Measurements from ENCODE around the gene ING2.

The ING2 gene

DNA sequence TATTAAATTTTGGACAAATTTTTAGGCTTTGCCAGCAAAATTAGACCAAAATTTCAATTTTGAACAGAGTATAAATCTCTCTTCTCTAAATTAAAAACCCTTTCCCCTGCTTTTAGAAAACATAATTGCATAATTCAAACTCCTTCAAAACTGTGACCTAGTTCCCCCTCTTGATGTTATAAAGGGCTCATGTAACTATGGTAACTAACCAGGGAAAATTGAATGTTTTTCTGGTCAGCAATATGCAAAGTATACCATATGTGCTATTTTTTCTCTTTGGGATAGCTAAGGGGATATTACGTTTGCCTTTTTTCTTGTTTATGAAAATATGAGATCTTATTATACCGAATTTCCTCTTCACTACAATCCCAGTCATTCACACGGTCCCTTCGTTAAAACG, 5.1 kb upstream of the ING2 start:
- no peak for DNase-seq (ENCODE audit: low spot score)

DNA sequence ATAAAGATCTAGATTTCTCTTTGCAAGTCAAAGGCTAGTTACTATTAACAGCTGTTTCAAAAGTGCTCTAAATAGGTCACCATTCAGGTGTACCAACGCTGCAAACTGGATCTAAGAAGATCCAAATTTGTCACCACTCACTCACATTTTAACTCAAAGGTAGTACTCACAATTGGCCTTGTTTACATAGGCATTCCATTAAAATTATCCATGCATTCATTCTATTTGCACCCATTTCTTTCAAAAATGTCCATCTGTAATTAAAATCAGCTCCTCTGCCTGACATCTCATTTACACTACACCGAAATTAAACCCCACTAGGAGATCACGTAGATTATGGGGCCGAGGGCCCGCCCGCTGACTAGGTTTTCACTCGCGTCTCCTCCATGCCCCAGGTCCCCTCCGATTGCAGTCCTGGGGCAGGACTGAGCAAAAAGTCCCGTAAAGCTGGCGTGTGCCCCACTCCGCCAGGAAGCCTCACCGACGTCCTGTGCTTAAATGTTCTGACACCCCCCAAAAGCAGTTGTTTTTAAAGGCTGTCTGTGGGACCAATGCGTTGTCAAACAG, 1.3 kb upstream of the ING2 start:
- no peak for DNase-seq (ENCODE audit: low spot score)

DNA sequence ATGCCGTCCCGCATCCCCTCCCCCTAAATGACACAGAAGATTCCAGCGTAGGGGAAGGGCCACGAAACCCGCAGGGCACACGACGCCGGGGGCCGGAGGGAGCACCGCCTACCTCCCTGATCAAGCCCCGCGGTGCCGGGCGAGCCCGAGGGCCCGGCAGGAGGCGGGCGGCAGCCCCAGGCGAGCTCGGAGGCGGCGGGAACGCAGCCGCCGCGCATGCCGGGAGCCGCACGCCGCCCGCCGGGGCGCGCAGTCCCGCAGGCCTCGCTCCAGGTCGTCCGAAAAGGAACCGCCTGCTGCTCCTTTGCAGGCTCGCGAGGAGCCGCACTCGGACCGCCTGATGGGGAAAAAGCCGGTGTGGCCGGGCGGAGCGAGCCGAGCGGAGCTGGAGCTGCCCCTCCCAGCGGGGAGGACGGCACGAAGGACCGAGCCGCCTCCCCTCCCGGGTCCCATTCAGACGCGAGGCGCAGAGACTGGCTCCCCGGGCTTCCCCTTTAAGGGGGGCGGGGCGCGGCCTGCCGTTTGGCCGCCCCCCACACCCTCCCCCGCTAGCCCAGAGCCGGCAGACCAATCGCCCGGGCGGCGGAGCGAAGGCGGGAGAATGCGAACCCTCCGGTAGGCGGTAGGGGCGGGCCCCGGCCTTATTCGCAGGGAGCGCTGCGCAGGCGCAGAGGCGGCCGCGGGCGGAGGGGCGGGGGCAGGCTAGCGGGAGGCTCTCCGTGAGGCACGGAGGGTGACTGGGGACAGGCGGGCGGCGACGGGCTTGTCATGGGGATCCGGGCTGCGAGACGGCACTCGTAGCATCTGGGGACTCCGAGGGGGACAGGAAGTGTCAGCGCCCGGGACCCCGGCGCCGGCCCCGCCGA, 561 bp upstream of the ING2 start:
- peak; percentile 98 for DNase-seq (ENCODE audit: low spot score)

DNA sequence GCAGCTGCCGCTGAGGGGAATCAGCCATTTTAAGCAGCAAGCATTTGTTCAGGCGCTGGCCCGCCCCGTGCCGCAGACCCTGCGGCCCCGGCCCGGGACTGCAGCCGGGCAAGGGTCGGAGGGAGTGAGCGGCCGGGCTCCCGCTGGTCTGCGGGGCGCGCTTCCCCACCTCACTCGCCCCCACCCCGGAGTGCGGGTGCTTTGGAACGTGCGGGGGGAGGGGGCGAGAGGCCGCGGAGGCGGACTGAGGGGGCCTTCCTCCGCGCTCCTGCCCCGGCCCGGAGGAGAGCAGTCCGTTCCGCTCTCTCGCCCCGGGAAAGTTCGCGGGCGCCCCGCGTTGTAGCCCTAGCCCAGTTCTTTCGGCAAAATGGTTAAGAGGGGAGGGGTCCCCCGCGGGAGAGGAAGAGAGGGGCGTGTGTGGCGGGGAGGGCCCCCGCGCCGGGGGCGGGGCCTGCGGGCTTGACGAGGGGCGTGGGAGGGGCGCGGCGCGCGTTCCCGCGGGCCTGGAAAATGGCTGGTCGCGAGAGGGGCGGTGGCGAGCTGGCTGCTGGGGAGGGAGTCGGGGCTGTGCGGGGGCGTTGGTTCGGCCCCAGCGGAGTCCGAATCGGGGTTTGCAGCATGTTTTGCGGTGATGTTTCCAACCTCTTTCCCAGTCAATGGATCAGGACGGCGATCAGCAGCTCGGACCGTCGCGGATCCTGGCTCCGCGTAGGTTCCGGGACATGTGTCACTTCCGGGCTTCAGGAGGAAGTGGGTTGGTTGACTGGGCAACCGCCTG, 942 bp downstream of the ING2 start:
- peak; percentile 89 for DNase-seq (ENCODE audit: low spot score)

DNA sequence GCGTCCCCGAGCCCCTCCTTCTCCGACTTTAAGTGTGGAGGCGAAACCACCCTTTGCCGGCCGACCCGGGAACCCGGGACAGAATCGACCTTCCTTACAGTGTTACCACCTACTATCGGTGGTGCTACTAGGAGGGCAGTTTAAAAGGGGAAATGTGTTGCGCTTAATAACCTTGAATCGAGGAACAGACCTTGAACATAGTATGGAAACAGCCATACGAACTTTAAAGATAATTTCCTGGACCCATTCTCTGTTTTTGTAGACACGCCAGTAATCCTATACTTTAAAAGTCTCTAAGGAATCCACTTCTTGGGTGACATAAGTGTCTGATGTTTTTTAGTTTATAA, 1.5 kb downstream of the ING2 start:
- no peak for DNase-seq (ENCODE audit: low spot score)

DNA sequence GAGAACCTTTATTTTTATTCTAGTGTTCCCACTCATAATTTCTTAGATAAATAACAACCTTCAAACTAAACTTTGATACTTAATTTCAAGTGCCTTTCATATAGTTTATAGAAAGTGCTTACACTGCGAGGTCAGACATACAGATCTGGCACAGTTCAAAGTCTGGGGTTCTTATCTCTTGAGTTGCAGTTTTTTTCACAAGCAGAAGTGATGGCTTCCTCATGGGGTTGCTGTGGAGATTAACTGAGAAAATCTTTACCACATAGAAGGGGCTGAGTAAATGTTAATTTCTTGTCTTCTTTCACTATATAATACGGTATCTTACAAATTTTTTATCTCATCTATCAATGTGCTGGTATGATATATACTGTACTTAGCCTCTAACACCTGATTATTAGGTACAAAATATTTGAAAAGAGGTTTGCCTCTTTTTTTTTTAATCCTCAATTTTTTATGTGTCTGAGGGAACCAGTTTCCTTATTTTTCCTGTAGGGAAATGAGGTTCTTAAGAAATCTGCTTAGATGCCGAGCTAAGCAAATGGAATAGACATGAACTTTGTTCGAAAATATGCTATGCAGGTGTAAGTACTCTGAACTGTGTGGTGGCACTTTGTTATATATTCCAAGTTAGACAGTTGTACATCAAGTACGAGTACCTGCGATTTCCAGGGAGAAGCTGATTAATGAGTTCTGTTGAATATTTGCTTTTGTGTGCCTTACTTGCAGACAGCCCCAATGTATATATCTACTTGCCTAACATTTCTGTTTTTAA, 3.3 kb downstream of the ING2 start:
- no peak for DNase-seq (ENCODE audit: low spot score)

DNA sequence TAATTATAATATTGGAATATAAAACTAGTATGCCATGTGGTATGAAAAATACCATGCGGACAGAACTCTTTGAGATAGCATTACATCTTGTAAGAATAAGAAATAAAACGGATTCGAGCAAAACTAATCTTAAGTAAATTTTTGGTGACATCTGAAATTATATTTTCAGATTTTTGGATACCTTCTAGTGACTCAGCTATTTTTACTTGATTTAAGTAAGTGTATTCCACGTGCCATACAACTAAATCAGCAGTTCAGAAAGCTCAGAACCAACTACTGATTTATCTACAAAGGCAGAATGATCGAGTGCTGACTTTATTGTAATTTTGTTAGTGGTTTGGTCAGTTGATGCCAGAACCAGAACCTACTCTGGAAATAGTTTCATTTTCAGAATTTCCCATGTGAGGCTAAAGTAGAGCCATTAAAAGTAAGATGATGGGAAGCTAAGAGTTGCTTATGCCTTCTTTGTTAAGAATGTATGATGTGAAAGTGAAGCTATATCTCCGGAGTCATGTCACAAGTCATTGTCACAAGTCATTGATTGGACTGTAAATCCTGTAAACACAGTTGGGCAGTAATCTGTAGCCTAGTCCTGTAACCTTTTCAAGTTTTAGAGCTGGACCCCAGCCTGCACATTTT, 4.0 kb downstream of the ING2 start:
- DNase-seq (ENCODE audit: low spot score) = no peak

DNA sequence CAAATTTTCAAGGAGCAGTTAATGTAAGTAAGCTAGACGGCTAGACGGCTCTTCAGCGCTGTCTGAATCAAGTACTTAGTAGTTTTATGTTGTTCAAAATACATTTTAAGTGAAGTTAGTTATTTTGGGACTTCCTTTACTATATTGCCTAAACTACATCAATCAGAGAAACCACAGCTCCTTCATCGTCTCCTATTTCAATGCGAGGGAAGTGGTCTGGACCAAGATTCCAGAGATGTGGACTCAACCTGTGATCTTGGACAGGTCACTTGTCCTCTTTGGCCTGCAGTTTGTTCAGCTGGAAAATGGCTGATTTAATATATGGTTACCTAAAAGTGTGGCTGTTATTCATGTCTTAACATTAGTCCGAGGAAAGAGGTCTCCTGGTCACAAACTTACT, 10.6 kb downstream of the ING2 start:
- DNase-seq (ENCODE audit: low spot score) = no peak

DNA sequence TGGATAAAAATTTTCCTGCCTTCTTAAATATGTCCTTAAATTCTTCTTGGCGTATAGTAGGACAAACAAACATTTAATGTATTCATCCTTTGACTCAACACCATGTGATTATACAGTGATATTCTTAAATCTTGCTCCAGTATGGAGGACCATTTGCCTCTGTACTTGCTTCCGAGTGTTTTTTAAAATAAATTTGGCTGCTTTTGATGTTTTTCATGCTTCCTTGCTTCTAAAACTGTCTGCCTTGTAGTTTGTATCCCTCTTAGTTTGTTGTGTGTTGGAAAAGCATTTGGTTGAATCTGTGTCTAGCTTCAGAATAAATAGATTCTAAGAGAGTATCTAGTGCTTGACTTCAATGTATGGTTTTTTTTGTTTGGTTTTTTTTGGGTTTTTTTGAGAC, 12.3 kb downstream of the ING2 start:
- no peak for DNase-seq (ENCODE audit: low spot score)

DNA sequence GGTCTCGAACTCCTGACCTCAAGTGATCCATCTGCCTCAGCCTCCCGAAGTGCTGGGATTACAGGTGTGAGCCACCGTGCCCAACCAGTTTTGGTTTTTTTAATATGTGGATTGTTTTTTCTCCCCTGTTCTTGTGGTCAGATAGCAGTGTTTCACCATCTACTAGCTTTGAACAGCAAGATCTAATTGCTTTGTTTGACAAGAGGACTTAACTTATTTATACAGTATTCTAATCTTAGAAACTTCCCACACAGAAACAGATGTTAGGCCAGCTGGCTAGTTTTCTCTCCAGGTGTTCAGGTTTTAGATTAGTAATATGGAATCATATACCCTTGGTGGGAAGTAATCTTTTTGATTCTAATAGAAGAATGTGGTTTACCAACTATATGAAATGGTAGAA, 12.9 kb downstream of the ING2 start:
- no peak for DNase-seq (ENCODE audit: low spot score)

DNA sequence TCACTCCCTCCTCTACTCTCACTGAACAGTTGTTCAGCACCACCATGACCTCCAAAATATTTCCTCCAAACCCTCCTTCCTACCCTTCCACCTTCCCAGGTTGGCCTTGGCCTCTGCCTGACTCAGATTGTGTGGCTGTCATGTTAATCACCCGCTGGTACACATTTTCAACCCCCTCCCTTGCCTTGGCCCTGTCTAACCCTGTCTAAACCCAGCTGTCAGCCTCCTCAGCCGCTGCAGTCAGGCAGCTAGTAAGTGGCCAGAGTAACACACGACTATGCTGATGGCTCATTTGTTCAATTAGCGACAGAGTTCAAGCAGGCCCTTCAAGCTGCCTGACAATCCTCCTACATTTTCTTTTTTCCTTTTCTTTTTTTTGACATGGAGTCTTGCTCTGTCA, 18.0 kb downstream of the ING2 start:
- no peak for DNase-seq (ENCODE audit: low spot score)

DNA sequence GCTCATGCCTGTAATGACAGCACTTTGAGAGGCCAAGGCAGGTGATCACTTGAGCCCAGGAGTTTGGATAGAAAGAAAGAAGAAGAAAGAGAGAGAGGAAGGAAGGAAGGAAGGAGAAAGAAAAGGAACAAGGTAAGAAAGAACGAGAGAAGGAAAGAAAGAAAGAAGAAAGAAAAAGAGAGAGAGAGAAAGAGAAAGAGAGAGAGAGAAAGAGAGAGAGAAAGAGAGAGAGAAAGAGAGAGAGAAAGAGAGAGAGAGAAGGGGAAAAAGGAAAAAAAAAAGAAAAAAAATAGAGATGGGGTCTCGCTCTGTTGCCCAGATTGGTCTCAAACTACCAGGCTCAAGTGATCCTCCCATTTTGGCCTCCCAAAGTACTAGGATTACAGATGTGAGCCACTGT, 22.5 kb downstream of the ING2 start:
- no peak for DNase-seq (ENCODE audit: low spot score)

DNA sequence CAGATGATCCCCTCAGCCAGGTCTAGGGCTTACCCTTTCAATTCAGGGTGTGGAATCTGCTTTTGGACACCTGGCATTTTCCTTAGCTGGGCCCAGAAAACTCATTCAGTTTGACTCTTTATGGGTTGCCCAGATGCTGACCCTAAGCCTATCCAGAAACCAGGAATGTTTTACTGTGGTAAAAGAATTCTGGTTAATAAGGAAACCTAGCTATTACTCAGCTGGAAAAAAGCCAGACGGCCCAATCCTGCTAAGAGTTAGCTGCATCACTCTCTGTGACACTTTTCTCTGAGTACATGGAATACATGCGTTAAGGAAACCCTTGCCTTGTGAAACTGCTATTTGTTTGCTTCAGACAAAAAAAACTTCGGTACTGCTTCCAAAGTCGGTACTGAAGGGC, 28.0 kb downstream of the ING2 start:
- DNase-seq (ENCODE audit: low spot score) = peak; percentile 65

DNA sequence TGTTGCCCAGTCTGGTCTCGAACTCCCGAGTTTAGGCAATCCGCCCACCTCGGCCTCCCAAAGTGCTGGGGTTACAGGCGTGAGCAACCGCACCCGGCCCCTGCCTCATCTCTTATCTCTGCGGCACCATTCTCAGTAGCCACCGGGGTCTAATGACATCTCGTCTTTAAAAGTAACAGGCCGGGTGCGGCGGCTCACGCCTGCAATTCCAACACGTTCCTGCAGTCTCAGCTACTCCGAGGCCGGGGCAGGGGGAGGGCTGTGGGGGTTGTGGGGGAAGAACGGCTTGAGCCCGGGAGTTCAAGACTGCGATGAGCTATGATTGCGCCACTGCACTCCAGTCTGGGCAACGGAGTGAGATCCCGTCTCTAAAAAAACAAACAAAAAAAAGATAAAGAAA, 28.8 kb downstream of the ING2 start:
- DNase-seq (ENCODE audit: low spot score) = no peak

DNA sequence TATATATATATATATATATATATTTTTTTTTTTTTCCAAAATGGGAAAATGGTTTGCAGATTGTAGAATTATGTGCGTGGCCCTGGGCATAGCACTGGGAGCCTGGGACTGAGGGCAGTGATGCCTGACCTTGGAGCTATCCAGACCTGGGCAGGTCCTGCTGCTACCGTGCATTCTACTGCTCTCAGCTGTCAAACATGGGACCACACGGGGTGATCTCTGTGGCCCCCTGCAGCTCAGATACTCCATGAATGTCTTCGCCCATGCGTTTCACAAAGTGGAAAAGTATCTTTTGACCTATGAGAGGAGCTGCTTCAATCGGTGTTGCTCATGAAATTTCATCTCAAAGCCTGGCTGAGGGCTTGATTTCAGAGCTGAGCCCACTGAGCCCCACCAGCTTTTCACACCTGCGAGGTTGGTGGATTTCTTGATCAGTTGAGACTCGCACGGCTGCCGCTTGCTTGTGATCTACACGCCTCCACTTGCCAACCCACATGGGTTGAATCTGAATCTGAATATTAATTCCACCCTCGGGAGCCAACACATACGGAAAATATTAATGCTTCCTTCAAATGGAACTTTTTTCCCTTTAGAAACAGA, 35.7 kb downstream of the ING2 start:
- peak; percentile 3 for DNase-seq (ENCODE audit: low spot score)

DNA sequence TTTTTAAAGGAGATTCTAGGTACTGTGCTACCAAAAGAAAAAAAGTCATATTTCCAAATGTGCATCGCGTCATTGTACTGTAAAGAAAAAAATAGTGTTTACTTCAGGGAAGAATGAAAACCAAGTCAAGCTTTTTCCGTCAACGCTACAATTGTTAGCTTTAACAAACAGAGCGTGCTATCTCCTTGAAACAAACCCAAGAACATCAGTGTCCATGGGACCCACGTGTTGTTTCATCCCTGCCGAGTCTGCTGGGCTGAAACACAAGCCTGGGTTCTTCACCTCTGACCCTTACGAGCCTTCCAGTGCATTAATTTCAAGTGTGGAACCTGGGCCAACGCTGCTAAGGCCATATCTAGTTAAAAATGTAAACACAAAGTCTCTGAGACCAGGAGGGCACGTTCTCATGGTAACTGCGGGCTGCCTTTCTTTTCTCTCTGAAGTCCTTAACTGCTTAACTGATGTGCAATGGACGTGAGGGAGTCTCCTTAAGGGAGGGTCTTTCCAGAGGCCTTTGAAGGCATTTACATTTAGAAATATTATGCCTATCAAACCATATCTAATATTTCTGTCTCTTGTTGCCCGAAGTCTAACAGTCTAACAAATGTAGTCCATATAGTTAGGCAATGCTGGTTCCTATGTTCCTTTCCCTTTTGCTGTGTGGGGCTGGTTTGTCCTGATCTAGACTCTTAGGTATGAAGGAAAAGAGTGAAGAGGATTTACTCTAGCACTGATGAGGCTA, 36.3 kb downstream of the ING2 start:
- DNase-seq (ENCODE audit: low spot score) = no peak

DNA sequence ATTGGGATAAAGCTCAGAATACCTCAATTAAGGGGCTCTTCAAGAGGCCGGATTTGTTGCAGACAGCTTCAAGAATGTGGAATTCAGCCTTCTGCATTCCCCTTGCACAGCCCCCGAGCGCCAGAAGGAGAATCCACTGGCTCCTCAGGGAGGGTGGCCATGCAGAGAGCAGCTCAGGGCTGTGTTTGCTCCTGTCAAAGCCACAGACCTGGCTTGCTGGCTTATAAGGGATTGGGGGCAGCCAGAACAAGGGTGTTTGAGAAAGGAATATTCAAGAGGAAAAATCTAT, 36.8 kb downstream of the ING2 start:
- DNase-seq (ENCODE audit: low spot score) = no peak

DNA sequence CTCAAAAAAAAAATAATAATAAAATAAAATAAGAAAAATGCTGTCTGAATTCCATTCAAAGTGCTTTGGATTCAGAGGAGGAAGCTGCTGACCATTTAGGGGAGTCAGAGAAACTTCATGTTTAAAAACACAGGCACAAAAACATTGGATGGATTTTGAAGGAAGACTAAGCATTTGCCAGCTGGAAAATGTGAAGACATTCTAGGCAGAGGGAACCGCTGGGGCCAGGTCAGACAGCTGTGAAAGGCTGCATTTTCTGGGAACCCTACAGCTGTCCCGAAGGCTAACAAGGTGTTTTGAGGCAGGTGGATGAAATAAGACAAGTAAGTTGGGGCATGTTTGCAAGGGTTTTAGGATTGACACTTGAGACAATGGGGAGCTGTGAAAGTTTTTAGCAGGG, 38.6 kb downstream of the ING2 start:
- DNase-seq (ENCODE audit: low spot score) = no peak

DNA sequence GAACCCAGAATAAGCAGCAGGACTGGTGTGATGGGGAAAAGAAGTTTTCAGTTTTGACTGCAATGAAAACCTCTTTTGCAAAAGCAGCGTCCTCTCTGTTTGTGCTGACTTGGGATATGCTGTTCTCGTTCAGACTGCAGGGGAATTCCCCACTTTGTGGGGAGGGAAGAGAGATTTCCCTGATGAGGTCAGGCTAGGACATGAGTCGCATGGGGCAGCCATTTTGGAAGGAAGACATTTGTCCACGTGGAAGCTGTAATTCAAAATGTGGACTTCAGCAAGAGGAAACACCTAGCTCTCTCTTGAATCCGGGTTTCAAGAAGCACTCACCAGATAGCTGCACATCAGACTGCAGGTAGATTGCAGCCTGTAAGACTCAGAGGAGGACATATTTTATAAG, 39.3 kb downstream of the ING2 start:
- peak; percentile 39 for DNase-seq (ENCODE audit: low spot score)

DNA sequence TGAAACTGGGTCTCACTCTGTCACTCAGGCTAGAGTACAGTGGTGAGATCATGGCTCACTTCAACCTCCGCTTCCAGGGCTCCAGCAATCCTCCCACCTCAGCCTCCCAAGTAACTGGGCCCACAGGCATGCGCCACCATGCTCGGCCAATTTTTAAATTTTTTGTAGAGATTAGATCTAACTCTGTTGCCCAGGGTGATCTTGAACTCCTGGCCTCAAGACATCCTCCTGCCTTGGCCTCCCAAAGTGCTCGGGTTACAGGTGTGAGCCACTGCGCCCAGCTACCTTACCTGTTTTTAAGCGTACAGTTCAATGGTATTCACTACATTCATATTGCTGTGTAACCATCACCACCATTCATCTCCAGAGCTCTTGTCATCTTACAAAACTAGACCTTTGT, 41.5 kb downstream of the ING2 start:
- DNase-seq (ENCODE audit: low spot score) = no peak

DNA sequence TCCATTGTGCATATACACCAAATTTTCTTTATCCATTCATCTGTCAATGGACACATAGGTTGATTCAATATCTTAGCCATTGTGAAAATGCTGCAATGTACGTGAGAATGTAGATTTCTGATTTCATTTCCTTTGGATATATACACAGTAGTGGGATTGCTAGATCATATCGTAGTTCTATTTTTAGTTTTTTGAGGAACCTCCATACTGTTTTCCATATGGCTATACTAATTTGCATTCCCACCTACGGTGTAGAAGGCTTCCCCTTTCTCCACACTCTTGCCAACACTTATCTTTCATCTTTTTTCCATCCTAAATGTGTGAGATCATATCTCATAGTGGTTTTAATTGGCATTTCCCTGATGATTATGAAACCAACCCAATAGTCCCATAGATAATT, 43.4 kb downstream of the ING2 start:
- no peak for DNase-seq (ENCODE audit: low spot score)

Measured in kidney tubule cell (primary cell).